GM10847 (cell line): Measurements from ENCODE around the gene DNAH1.

ENCODE experiments used
- POLR2A ChIP-seq: IDR thresholded peaks from 2 replicates; pipeline ENCODE4 v1.6.1; 2011; ENCODE audit not compliant: insufficient read length; ENCODE audit errors: extremely low read depth

Gene DNAH1

DNA sequence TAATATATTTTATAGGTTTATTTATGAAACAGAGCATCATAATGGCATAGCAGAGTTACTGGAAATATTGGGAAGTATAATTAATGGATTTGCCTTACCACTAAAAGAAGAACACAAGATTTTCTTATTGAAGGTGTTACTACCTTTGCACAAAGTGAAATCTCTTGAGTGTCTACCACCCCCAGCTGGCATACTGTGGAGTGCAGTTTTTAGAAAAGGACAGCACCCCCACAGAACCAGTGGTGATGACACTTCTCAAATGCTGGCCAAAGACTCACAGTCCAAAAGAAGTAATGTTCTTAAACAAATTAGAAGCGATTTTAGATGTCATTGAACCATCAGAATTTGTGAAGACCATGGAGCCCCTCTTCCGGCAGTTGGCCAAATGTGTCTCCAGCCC is 58.1 kb downstream of the DNAH1 start:
- TF ChIP-seq POLR2A, result no peak

DNA sequence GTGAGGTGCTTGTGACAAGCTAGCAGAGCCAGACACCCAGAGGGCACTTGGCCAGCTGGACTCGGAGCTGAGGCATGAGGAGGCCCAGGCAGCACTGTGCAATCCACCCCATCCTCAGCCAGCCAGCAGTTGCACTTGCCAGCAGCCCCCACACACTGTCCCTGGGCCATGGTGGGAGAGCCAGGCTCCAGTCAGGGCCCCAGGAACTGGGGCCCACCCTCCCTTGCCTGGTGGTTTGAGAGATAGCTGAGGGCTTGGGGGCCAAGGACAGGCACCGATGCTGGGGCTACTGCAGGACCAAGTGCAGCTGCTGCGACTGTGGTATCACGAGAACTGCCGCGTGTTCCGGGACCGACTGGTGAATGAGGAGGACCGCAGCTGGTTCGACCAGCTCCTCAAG is 63.5 kb downstream of the DNAH1 start:
- no peak for TF ChIP-seq POLR2A

GRCh38 chr3:52380023-52380422 is 63.9 kb downstream of the DNAH1 start:
- TF ChIP-seq POLR2A, result no peak

DNA sequence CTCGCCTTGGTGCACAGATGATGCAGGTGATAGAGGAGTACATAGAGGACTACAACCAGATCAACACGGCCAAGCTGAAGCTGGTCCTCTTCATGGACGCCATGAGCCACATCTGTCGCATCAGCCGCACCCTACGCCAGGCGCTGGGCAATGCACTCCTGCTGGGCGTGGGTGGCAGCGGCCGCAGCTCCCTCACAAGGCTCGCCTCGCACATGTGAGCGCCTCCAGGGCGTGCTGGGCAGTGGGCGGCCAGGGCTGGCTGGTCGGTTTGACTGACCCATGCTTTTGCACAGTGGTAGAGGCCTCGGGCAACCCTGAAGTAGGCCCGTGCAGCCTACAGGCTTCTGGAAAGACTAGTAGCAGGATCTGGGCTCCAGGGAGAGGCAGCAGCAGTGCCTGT is 65.5 kb downstream of the DNAH1 start:
- no peak for TF ChIP-seq POLR2A

DNA sequence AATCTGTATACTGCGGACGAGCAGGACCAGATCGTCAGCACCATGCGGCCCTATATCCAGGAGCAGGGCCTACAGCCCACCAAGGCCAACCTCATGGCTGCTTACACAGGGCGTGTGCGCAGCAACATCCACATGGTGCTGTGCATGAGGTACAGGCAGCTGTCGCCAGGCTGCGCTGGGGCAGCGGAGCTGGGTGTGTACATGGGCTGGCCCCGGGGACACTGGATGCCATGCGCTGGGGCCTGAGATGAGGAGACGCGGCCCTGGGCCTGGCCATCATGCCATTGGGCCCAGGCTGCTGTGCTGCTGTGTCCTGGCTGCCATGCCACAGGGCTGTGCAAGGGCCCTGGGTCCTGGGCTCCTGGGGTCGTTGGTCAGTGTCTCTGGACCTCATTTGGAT is 67.3 kb downstream of the DNAH1 start:
- TF ChIP-seq POLR2A, result no peak

DNA sequence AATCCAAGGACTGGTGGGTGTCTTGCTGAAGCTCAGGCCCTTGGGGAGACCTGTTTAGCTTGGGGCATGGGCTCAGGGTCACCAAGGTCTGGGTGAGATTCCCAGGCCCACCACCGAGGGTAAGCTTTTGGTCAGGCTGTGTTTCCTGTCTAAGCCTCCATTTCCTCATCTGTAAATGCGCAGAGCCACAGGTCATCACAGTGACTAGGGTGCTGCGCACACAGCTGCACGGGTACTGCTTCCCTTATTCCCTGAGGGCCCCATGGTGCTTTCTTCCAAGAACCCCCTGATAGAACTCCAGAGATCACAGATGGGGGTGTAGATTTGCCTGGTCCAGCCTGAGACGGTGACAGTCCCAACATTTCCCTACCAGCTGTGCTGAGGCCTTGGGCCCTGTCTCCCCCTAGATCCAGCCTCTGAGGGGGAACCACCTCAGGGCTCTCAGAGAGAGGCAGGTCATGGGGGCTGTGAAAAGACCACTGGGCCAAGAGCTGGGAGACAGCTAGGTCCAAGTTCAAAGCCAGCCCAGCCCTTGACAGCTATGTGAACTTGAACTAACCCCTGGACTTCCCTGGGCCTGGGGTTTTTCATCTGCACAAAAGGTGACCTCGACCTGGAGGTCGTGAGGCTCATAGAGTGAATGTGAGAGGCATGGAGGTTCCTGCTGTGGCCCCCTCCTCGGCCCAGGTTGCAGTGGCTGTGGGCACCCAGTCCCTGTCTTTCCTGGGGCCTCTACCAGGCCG is 68.1 kb downstream of the DNAH1 start:
- TF ChIP-seq POLR2A, result no peak

GRCh38 chr3:52385157-52385556 is 69.0 kb downstream of the DNAH1 start:
- no peak for TF ChIP-seq POLR2A

DNA sequence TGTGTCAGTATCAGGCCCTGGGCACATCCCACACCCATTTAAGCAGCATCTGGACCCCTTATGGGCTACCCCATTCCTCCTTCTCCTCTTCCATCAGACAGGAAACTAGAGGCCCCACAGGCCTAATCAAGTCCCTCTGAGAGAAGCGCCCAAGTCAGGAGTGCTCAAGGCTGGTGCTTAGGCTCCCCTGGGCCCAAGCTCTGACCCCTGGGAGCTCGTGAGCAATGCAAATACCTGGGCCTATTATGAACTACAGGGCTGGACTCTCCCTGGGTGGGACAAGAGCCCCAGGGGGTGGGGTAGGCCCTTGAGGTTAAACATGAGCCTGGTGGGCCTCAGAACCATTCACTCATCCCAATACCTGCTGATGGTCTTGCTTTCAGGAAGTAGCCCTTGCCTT is 71.4 kb downstream of the DNAH1 start:
- no peak for TF ChIP-seq POLR2A

DNA sequence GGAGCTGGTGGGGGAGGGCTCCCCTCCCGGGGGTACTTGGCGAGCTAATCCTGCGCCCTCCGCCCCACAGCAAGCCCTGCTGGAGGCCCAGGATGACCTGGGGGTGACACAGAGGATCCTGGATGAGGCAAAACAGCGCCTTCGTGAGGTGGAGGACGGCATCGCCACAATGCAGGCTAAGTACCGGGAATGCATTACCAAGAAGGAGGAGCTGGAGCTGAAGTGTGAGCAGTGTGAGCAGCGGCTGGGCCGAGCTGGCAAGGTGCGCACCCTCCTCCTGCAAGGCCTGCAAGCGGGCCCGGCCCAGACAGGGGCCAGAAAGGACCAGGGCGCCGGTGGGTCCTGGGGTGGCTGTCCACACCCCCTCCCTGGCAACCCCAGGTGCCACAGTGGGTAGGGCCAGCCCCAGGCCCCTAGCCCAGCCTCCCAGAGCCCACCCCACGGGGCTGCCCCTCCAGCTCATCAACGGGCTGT is 72.3 kb downstream of the DNAH1 start:
- TF ChIP-seq POLR2A, result no peak

DNA sequence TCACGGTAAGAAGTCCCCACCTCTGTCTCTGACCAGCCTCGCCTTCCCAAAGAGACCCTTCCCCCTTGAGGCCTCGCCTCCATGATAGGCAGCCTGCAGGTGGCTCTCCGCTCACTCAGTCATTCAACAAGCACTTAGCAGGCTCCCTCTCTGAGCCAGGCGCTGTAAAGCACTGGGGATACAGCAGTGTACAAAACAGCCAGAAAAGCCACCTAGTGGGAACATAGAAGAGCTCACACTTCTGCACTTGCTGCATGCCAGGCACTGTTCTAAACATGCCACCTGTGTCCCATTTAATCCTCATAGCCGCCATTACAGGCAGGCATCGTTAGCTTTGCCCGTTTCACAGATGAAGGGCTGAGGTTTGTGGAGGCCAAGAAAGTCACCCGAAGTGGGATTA is 72.8 kb downstream of the DNAH1 start:
- TF ChIP-seq POLR2A, result no peak

- TF ChIP-seq POLR2A, result no peak
Measured at GRCh38 chr3:52391096-52391495, 75.0 kb downstream of the DNAH1 start.

- no peak for TF ChIP-seq POLR2A
Measured at GRCh38 chr3:52392216-52392930, 76.3 kb downstream of the DNAH1 start.

- TF ChIP-seq POLR2A, result no peak
Measured at GRCh38 chr3:52393131-52393807, 77.2 kb downstream of the DNAH1 start.

DNA sequence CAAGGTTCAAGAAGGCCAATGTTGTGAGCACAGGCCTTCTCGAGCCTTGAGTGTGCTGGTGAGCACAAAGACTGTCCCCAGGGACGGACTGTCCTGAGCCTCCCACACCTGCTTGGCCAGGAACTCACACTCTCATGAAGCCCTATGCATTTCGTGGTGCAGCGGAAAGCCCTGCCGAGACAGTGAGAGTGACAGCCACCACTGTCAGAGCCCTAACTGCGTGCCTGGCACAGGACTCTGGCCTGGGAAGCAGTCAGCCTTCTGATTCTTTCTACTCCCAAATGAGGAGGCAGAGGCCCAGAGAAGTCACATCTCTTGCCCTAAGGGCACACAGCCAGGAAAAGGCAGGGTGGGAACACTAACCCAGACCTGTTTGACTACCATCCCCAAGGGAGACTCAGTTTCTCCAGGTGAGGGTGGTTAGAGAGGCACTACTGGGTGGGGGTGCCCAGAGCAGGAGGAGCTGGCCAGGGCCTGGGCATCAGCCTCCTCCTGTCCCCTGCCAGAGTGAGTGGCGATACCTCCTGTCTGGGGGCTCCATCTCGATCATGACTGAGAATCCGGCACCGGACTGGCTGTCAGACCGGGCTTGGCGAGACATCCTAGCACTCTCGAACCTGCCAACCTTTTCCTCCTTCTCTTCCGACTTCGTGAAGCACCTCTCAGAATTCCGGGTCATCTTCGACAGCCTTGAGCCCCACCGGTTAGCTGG is 78.0 kb downstream of the DNAH1 start:
- no peak for TF ChIP-seq POLR2A

DNA sequence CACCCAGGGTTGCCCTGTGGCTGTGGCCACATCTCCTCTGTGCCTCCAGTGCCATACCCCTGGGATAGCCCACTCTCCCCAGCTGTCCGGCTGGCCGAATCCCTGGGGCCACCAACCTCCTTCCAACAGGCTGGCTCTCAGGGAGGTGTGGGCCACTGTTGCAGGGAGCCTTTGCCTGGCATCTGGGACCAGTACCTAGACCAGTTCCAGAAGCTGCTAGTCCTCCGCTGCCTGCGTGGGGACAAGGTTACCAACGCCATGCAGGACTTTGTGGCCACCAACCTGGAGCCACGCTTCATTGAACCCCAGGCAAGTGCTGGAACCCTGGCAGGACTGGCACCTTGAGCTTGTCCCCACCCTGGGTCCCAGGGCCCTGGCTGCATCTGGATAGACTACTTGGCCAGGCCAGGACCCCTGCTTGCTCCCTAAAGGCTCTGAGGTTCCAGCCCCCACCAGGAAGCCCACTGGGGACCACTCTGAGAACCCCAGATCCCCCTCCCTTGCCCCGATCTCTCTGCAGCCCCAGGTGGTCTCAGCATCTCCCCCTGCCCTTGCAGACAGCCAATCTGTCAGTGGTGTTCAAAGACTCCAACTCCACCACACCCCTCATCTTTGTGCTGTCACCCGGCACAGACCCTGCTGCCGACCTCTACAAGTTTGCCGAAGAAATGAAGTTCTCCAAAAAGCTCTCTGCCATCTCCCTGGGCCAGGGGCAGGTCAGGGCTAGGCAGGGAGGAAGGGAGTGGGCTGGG is 78.8 kb downstream of the DNAH1 start:
- TF ChIP-seq POLR2A, result no peak
